Measurements from ENCODE around the gene S100A5.

- TF ChIP-seq YY1 (IDR thresholded peaks at IDR 0.05; ENCODE audit: insufficient read depth, insufficient read length), result no peak
- TF ChIP-seq SUZ12 (IDR thresholded peaks at IDR 0.05; ENCODE audit: extremely low read depth, insufficient read depth, insufficient read length), result no peak
- TF ChIP-seq ZNF274 (IDR thresholded peaks at IDR 0.05; ENCODE audit: low read depth, low read length), result no peak
Observed at GRCh38 chr1:153549741-153550397, 9.1 kb upstream of the S100A5 start.

Measured in NT2/D1 (cell line).